GM19240 (cell line): ENCODE data around the gene C6orf62.
"Not testable (repeated sequence)": the region's sequence is repeated elsewhere in the genome, so short reads cannot be mapped to it uniquely, and the experiment has no call there.

Experiments
- DNase-seq: peaks from one replicate; pipeline ENCODE4 v3.0.0; 2011; ENCODE audit warnings: low spot score; ENCODE audit not compliant: insufficient read length

The C6orf62 gene

GRCh38 chr6:24719125-24719971 lies at the start of gene C6orf62:
TSS of gene C6orf62 (minus strand) at chr6:24719154. CDS start at chr6:24718668, 486 bp downstream.
- DNase-seq: no peak

DNA sequence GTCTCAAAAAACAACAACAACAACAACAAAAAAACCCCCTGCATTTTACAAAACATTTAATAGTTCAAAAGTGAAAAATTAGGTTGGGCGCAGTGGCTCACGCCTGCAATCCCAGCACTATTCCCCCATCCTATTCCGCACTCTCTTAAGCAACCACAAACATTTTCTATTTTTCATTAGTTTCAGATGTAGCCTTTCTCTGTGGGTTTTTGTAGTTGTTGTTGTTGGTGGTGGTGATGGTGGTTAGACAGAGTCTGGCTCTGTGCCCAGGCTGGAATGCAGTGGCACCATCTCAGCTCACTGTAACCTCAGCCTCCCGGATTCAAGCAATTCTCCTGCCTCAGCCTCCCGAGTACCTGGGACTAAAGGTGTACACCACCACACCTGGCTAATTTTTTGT lies 49.4 kb upstream of the C6orf62 start:
- DNase-seq: no peak

GRCh38 chr6:24766680-24767462 lies 47.9 kb upstream of the C6orf62 start:
- no peak for DNase-seq

GRCh38 chr6:24765968-24766367 lies 47.0 kb upstream of the C6orf62 start:
- DNase-seq: not testable (repeated sequence)

DNA sequence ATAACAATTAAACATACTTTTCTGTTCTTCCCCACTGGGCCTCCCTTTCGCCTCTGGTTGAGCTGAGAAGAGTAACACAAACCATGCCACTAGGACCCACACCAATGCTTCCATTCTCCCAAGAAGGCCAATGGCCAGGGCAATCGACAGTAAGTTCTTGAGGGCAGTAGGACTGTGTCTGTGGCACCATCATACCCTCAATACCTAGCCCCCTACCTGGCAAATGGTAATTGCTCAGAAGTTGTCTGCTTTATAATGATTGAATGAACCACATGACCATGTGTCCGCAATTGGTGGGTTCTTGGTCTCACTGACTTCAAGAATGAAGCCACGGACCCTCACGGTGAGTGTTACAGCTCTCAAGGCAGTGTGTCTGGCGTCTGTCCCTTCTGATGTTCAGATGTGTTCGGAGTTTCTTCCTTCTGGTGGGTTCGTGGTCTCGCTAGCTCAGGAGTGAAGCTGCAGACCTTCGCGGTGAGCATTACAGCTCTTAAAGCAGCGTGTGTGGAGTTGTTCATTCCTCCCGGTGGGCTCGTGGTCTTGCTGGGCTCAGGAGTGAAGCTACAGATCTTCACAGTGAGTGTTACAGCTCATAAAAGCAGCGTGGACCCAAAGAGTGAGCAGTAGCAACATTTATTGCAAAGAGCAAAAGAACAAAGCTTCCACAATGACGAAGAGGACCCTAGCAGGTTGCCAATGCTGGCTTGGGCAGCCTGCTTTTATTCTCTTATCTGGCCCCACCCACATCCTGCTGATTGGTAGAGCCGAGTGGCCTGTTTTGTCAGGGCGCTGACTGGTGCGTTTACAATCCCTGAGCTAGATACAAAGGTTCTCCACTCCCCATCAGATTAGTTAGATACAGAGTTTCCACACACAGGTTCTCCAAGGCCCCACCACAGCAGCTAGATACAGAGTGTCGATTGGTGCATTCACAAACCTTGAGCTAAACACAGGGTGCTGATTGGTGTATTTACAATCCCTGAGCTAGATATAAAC lies 46.2 kb upstream of the C6orf62 start:
- not testable (repeated sequence) for DNase-seq

DNA sequence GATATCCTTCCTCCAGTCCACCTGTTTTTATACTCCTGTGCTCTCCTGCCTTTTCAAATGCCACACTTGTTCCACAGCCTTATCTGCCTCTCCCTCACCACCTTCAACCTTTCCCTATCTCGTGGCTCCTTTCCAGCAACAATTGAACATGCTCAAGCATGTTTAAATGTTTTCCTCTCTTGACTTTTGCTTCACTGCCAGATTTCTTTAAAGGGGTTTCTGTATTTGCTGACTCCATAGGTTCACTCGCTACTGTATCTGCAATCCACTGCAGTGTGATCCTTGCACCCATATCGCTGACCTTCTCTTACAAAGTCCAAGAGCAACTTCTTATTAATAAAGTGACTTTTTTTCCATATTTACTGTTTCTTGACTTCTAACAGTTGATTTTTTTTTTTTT lies 44.6 kb upstream of the C6orf62 start:
- DNase-seq: no peak

DNA sequence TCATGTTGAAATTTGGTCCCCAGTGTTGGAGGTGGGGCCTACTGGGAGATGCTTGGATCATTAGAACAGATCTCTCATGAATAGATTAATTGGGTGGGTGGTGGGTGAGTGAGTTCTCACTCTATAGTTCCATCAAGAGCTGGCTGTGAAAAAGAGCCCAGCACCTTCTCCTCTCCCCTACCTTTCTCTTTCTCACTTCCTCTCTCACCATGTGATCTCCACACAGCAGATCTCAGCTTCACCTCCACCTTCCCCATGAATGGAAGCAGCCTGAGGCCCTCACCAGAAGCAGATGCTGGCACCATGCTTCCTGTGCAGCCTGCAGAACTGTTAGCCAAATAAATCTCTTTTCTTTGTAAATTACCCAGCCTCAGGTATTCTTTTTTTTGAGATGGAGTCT lies 42.9 kb upstream of the C6orf62 start:
- no peak for DNase-seq

GRCh38 chr6:24761193-24761835 lies 42.4 kb upstream of the C6orf62 start:
- DNase-seq: no peak

- DNase-seq: no peak
These were observed 41.3 kb upstream of the C6orf62 start for GRCh38 chr6:24760210-24760609.

- DNase-seq: no peak
These were observed 40.8 kb upstream of the C6orf62 start for GRCh38 chr6:24759718-24760117.

DNA sequence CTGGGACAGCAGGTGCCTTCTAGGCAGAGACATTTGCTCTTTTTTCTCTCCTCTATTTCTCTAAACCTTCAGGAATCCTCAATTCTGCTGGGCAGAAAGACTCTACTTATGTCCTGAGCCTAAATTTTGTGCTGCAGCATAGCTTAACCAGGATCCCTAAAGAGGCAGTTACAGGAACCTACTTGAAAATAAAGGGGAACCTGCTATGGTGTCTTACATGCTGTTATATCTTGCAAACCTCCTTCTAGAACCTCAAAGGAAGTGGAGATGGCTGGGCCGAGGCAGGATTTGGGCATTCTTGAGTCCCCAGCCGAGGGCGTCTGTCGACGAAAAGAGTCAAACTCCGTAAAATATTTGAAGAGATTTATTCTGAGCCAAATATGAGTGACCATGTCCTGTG lies 38.7 kb upstream of the C6orf62 start:
- DNase-seq: no peak

- no peak for DNase-seq
These were observed 36.3 kb upstream of the C6orf62 start for GRCh38 chr6:24755279-24755678.

DNA sequence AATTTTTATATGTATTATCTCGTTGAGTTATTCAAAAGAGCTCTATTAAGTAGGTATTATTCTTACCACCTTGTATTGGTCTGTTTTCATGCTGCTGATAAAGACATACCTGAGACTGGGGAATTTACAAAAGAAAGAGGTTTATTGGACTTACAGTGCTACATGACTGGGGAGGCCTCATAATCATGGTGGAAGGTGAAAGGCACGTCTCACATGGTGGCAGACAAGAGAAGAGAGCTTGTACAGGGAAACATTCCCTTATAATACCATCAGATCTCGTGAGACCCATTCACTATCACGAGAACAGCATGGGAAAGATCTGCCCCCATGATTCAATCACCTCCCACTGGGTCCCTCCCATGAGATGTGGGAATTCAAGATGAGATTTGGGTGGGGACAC lies 35.4 kb upstream of the C6orf62 start:
- DNase-seq: not testable (repeated sequence)

GRCh38 chr6:24753545-24753944 lies 34.6 kb upstream of the C6orf62 start:
- no peak for DNase-seq

DNA sequence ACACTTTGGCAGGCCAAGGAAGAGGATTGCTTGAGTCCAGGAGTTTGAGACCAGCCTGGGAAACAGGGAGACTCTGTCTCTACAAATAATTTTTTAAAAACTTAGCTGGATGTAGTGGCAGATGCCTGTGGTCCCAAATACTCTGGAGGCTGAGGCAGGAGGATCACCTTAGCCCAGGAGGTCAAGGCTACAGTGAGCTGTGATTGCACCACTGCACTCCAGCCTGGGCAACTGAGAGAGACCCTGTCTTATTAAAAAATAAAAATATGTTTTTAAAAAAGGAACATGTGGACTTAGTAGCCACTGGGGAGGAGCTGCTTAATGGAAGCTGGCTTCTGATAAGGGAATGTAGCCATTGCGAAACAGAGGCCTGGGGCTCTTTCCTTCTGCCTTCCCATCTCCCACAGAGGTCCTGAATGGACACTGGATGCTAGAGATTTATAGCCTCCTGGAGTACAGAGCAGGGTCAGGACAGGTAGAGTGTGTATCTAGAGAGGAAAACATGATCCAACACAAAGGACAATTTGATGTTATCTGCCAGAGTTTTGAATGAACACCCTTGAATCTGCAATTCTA lies 34.1 kb upstream of the C6orf62 start:
- DNase-seq: no peak

- no peak for DNase-seq
These were observed 33.5 kb upstream of the C6orf62 start for GRCh38 chr6:24752503-24752902.

DNA sequence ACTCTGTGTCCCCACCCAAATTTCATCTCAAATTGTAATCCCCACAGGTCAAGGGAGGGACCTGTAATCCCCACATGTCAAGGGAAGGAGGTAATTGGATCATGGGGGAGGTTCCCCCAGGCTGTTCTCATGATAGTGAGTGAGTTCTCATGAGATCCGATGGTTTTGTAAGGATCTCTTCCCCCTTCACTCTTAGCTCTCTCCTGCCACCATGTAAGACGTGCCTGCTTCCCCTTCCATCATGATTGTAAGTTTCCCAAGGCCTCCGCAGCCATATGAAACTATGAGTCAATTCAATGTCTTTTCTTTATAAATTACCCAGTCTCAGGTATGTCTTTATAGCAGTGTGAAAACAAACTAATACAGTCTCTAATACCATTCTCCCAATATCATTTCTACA lies 31.9 kb upstream of the C6orf62 start:
- DNase-seq: not testable (repeated sequence)

DNA sequence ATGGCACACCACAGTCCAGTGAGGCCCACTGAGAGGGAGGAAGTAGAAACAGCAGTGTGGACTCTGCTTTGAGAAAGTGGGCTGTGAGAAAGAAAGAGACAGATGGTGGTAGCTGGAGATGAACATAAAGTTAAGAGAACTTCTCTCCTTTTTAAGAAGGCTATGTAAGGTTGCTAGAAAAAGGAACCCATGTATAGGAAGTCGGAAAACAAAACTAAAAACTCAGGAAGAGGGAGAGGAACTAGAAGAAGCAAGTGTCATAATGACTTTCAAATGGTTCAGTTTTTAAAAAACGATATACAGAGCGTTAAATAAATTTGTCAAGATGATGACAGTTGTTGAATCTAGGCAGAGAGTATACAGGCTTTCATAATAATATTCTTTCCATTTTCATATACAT lies 30.3 kb upstream of the C6orf62 start:
- DNase-seq: no peak

DNA sequence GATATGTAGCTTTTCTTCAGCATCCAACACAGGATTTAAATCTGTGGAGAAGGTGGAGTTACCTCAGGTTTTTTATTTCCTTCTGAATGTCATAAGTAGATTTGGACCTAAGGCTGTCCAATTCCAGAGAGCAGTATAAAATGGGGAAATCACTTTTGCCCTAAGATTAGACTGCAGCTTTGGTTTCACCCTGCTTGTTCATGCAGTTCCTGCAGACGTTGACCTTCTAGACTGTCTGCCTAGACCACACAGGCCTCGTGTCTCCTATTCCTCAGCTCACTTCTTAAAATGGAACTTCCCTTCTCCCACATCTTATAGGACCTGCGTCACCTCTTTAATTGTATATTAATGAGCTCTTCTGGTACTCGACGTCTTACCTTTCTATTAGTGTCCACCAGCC lies 26.0 kb upstream of the C6orf62 start:
- no peak for DNase-seq

- no peak for DNase-seq
These were observed 25.0 kb upstream of the C6orf62 start for GRCh38 chr6:24743944-24744335.
